Amygdala (tissue), 56 donors: Measurements from ENCODE around the gene SLC44A5.
"Not testable (repeated sequence)": the region's sequence is repeated elsewhere in the genome, so short reads cannot be mapped to it uniquely, and the experiment has no call there.

Source experiments
- DNase-seq, 56 donors: peaks; one replicate each; lab custom pipeline; 2025; lab: John Stamatoyannopoulos, UW

Gene SLC44A5

DNA sequence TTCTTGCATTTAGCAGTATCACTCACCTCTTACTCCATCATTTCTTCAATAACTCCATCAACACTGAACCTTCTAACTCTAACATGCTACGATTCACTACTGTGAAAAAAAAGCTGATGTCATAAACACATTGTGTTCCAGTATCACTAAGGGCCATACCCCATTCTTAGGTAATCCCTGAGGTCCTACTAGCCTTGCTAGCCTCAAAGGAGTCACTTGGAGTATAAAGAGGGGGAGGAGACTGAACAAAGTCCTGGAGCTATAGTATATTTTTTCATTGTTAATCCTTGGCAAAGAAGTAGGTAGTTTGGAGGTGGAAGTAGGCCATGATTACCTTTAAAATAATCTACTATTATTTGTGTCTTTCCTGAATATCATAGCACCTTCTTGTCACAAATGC lies at the start of gene SLC44A5:
Gene SLC44A5, minus strand, starts transcription at position 101 of the 400 bp plus-strand sequence. CDS start 69,667 bp downstream, outside the sequence.
- no peak for DNase-seq

DNA sequence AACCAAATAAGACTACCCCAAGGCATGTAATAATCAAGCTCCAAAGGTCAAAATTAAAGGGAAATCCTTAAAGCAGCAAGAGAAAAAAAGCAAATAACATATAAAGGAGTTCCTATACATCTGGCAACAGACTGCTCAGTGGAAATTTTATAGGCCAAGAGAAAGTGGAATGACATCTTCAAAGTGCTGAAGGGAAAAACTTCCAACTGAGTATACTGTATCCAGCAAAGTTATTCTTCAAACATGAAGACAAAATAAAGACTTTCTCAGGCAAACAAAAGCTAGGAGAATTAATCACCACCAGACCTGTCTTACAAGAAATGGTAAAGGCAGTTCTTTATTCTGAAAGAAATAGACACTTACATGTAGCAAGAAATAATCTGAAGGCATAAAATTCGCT lies 45.0 kb upstream of the SLC44A5 start:
- no peak for DNase-seq

DNA sequence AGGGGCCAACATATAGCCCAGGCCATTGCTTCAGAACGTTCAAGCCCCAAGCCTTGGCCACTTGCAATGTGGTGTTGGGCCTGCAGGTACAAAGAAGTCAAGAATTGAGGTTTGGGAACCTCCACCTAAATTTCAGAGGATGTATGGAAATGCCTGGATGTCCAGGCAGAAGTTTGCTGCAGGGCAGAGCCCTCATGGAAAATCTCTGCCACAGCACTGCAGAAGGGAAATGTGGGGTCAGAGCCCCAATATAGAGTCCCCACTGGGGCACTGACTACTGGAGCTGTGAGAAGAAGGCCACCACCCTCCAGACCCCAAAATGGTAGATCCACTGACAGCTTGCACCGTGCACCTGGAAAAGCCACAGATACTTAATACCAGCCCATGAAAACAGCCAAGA lies 36.3 kb upstream of the SLC44A5 start:
- not testable (repeated sequence) for DNase-seq

DNA sequence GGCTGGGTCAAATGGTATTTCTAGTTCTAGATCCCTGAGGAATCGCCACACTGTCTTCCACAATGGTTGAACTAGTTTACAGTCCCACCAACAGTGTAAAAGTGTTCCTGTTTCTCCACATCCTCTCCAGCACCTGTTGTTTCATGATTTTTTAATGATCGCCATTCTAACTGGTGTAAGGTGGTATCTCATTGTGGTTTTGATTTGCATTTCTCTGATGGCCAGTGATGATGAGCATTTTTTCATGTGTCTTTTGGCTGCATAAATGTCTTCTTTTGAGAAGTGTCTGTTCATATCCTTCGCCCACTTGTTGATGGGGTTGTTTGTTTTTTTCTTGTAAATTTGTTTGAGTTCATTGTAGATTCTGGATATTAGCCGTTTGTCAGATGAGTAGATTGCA lies 34.2 kb upstream of the SLC44A5 start:
- DNase-seq = not testable (repeated sequence)

DNA sequence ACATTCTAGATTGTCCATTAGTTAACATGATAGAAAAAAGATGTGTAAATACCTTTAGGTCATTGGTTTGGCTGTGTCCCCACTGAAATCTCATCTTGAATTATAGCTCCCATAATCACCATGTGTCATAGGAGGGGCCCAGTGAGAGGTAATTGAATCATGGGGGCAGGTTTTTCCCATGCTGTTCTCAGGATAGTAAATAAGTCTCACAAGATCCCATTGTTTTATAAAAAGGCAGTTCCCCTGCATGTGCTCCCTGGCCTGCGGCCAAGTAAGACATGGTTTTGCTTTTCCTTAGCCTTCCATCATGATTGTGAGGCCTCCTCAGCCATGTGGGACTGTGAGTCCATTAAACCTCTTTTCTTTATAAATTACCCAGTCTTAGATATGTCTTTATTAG lies 32.5 kb upstream of the SLC44A5 start:
- no peak for DNase-seq

DNA sequence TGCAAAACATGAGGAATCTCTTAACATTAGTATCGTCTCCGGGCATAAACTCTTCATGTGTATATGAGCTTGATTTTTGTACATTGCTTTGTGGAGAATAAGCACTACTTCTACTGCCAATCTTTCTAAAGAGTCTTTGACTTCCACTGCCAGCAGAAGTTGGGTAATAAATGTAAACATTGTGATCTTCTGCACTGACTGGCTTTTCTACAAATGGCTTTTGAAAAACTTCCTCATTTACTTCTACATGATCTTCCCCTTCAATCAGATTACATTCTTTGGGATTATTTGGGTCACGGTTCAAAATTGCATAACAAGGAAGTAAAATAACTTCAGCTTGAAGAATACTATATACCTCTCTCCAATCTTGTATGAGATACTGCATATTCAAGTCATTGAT lies 30.4 kb upstream of the SLC44A5 start:
- no peak for DNase-seq

DNA sequence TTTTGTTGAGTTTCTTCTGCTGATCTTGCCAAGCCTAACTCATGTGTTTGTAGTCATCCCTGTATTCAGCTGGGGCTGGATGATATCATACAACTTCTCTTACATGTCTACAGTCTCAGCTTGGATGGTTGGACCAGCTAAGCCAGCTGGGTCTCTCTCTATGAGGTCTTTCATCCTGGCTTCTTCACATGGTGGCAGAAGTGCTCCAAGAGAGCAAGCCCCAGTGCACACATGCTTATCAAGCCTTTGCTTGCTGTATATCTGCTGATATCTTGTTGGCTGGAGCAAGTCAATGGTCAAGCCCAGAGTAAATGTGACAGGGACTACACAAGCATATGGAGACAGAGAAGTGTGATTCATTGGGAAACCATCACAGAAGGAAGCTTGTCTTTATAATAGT lies 29.2 kb upstream of the SLC44A5 start:
- no peak for DNase-seq

DNA sequence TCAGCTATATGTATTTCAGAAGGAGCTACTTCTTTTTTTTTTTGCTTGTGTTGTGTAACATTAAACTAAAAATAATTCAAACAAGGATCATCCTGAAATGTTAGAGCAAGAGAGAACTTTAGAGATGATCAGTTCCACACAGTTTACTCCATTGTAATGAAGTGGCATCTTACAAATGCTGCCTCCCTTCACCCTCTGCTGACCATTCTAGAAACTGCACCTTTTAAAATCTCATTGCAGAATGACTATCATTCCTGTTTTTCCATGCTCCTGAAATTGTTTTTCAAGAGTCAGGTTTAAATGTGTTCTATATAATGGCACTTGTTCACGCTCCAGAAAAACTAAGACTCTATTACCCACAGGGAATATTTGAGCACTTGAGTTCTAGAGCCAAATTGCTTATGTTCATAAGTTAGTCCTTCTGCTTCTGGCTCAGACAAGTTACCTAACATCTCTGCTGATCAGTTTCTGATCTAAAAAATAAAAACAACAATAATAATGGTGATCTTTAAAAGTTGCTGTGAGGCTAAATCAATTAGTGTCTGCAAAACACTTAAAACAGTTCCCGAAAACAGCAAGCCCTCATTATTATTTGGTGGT lies 21.5 kb upstream of the SLC44A5 start:
- DNase-seq = peak in 2 of 56 donors; percentile 2 to 30

DNA sequence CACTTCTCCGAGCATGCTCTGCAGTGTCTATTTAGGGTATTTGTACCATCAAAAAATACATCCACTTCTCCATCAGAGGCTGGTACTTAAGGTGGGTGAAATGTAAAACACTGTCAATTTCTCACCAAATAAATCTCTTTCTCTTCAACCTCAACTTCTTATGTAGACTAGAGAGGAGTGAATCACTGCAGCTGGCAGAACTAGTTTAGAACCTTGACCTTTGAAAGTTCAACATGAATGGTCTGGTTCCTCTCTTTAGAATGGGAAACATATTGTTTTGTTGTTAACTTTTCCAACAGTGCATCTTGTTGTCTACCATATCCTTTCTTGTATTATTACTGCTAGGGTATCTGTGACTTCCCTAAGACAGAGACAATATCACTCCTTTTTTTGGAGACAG lies 20.1 kb upstream of the SLC44A5 start:
- DNase-seq = no peak

DNA sequence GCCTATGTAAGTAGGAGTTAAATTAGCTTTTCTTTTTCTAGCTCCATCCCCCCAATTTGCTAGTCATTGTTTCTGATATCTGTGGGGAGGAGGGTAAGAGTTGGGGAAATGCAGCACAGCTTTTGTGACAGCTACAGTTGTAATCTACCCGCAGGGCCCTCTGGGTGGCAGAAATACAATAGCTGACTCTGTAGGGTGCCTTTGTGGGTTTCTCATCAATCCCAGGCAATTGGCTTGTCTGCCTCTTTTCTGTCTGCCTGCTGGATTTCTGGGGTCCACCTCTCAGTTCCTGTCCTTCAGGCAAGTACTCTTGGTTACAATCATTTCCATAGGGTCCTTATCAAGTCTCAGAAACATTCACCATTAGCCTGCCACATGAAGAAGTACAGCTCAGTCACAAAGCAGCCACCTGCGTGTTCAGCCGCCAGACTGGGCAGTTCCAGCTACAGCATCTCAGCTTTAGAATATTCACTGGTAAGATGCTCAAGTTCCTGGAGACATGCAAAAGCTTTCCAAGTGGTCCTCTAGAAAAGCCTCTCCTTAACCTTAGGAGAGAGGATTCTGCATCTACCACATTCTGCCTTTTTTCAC lies 19.2 kb upstream of the SLC44A5 start:
- no peak for DNase-seq

DNA sequence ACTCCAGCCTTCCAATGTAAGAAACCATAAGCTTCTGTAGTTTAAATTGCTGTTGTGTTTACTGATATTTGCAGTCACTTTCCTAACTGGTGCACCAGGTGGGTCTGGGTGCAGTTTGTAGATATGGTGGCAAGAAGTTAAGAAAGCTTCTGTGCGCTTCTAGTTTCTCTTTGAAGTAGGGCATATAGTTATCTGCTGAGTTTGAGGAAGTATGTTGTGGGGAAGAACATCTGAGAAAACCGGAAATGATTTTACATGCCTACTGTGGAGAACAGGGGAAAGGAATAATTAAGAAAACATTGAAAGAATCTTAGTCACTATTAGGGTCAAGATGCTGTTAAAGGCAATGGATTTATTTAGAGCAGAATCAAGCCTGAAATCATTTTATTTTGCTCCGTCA lies 14.9 kb upstream of the SLC44A5 start:
- DNase-seq = no peak

DNA sequence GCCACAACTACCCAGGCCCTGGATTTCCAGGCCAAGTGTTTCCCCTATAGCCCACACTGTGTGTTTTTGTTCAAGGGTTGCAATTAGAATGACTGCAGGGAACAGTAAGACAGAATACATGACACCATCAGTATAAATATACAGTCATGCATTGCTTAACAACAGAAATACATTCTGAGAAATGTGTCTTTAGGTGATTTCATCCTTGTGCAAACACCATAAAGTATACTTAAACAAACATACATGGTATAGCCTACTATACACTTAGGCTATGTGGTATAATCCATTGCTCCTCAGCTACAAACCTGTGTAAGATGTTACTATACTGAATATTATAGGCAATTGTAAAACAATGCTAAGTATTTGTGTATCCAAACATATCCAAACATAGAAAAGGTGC lies 7.5 kb upstream of the SLC44A5 start:
- DNase-seq = no peak

DNA sequence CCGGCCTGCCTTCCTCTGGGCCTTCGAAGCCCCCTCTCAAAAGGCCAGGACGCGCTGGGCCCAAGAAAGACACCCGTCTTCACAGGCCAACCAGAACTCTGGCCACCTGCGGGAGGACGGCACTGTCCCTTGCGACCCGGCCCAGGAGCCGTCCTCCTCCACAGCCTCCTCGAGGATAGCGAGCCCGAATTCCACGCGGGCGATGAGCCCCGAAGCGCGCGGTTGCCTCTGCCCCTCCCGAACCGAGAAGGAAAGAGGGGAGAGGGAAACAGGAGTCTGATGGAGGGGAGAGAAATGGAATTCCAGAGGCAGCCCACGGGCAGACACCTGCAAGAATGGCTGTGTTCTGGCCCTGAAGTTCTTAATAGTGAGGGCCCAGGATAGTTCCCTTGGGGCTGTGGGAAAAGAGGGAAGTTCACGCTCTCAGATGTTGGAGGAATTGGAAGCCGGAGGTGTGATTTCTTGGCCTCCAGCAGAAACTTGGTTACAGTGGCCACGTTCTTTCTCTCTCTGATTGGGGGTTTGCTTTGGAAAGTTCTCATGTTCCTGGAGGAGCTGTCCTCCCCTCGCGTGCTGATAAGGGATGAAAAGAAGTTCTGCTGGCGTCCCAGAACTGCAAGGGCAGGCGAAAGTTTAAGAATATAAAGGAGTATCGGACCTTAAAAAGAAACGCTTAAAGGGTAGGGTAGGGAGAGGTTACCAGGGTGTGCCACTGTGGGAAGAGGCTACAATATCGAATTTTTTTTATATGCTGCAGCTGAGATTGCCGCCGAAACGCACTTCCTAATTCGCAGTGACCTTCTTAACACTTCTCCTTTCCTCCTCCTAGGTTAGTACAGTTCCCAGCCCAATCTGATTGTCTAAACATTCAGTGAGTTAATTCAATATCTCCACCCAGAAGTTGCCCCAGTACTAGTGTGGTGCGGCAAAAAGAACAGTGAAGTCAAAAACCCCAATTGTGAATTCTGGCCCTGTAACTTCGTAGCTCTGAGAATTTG lies 5.8 kb upstream of the SLC44A5 start:
- DNase-seq = peak in 3 of 56 donors; percentile 14 to 30 (median 21)

DNA sequence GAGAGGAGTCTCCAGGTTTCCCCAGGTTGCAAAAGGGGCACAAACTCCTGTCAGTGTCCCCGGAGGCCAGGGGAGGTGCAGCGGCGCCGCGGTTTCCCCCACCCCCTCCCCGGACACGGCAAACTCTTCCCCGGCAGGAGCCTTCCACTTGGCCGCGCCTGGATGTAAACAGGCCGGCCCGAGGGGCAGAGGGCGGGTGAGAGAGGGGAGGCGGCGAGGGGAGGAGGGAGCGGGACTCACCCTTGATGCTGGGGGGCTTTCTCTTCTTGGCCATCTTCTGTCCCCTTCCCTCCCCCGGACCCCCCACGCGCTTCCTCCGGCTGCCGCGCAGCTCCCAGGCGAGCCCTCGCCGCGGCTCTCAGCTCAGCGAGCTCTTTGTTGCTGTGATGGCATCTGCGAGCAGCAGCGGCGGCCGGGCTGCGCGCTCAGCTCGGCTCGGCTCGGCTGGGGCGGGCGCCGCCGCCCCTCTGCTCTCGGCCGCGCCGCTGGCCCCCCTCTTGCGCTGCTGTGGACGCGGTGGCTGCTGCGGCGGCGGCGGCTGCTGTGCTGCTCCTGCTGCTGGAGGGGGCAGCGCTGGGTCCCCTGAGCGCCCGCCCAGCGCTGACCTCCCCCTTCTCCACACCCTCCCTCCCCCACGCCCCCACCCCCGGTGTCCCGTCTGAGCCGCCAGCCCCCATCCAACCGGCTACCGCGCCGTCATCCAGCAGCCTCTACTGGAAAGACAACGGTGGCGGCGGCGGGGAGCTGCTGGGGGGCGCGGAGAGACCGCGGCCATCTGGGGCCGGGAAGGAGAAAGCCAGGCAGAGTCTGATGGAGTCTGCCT lies 4.9 kb upstream of the SLC44A5 start:
- DNase-seq = peak in 36 of 56 donors; percentile 2 to 54 (median 24)

DNA sequence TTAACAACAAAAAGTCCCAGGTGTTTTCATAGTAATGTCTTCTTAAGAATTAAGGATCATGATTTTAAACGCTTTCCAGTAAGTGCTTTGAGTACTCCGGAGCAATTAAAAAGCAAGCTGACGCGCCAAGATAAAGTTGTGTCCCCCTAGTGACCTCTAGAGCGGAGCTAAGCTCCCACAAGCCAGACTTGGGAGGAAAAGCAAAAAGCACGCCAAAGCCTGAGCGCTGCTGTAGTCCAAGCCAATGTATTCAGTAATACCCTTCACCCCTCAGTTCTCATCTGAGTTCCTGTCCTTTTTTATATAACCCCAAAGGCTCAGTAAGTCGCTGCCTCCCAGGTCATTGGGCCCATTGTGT lies 3.5 kb upstream of the SLC44A5 start:
- no peak for DNase-seq

DNA sequence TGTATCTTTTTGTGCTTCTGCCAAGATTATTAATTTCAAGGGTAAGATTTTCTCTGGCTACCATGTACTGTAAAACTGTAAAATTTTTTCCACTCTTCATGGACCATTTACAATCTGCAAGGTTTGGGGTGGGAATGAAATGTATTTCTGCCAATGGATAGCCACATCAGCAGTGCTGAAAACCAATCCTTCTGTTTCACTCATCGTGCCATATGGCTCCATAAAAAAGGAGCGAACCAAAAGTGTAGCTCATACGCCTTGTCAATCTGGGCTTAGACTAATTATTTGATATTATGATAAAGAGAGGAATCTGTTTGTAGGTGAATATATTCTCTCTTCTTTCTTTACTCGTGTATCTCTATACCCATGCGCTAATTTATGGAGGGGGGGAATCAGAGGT lies 3.0 kb upstream of the SLC44A5 start:
- no peak for DNase-seq

DNA sequence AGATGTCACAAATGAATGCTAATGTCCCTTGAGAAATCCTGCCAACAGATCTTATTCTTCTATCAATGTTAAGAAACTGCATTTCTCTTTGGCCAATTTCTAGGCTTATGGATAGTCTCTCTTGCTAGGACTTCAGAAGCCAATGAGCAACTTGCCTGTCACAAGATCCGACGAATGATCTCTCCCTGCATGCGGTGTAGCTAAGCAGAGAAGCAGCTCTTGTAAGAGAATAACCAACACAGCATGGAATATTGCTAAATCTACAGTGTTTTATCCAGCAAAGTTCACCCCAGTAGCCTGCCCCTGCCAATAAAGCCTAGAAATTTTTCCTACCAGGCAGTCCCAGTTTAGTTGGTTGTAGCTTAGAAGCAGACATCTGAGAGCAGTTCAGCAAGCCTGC lies 2.1 kb upstream of the SLC44A5 start:
- no peak for DNase-seq

DNA sequence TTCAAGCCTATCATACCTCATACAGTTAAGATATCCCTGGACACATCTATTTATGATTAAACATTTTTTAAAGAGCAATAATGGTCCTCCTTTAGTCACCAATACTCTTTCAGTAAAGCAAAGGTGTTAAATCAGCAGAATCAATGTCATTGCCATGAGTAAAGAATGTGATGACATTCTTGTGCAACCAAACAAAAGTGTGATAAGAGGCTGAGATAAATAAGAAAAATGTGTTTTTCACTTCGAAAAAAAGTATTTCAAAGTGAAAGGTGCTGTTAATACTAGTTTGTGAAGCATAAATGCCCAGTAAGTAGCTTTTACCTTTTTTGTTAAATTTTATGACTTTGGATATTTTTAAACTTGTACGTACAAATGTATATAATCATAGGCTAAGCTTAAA lies 8.4 kb downstream of the SLC44A5 start:
- DNase-seq = no peak

DNA sequence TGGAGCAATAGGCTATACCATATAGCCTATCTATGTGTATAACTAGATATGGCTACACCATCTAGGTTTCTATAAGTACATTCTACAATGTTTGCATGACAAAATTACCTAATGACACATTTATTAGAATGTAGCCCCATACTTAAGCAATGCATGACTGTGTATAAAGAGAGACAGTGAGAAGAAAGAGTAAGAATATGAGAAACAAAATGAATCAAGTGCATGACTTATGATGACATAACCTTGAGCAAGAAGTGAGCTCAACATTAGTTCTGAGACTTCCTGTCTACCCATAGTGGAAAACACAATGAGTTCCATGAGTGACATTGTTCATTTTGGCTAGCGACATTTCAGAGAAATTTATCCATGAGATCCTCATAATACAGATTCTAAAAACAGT lies 10.1 kb downstream of the SLC44A5 start:
- no peak for DNase-seq

DNA sequence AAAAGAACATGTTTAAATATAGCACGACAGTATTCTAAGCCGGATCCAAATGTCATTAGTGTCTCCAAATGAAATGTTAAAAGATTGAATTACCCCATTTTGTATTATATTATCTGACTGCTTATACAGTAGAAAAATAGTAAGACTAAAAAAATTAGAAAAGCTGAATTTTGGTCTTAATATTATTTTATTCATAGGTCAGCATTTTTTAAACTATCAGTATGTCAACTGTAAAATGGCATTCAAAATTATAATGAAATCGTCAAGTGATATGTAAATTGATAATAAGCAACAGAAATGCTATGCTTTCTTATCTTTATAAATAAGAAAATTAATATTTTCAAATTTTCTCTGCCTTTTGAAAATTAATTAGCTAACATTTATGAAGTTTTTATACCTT lies 16.6 kb downstream of the SLC44A5 start:
- DNase-seq = no peak

DNA sequence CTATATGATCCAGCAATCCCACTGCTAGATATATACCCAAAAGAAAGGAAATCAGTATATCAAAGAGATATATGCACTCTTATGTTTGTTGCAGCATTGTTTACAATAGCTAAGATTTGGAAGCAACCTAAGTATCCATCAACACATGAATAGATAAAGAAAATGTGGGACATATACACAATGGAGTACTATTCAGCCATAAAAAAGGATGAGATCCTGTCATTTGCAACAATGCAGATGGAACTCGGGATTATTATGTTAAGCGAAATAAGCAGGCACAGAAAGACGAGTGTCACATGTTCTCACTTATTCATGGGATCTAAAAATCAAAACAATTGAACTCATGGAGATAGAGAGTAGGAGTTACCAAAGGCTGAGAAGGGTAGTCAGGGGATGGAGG lies 17.5 kb downstream of the SLC44A5 start:
- not testable (repeated sequence) for DNase-seq
